SK-N-SH (cell line): ENCODE data around the gene NHLH1. TPM values are rescaled to one million over a fixed set of nuclear protein-coding genes. Genes with fewer than 3 reads are reported as not detected.

Experiments used
- CTCF ChIA-PET: fragments of 300-600, 350-600 bp; formaldehyde crosslinking; extraction: SDS; loops from one replicate; lab custom pipeline; 2021; lab: Yijun Ruan, JAX
- POLR2A ChIA-PET: fragments of 350-600 bp; sonication (Branson Sonifier 250); formaldehyde crosslinking; extraction: SDS; loops from one replicate; lab custom pipeline; 2020; ENCODE audit warnings: antibody characterized with exemption, inconsistent platforms; lab: Yijun Ruan, JAX
- DNase-seq: peaks from one replicate; pipeline ENCODE4 v3.0.0; 2012
- H2AFZ ChIP-seq: fragments of 200-600 bp; sonication (generic); 2 replicates; pipeline ENCODE4 v1.8.1; 2016; ENCODE audit warnings: antibody characterized with exemption, mild to moderate bottlenecking, low read depth
- H3F3A ChIP-seq: fragments of 200-600 bp; sonication (generic); replicated peaks from 2 replicates; pipeline ENCODE3; 2016; ENCODE audit warnings: antibody characterized with exemption, mild to moderate bottlenecking; ENCODE audit not compliant: insufficient read depth
- H3K27ac ChIP-seq, 2 experiments: fragments of 200-500 bp in 1 of 2; fragments of 200-600 bp in 1 of 2; sonication (Bioruptor generic) in 1 of 2; sonication (generic), shearing (Covaris generic) in 1 of 2; 2 replicates each; pipeline versions ENCODE4 v1.5.1 to v1.6.1; 2014 to 2016; ENCODE audit warnings: low read depth in 2 of 2, inconsistent platforms in 1 of 2, low read length in 1 of 2, mild to moderate bottlenecking in 1 of 2, mixed read lengths in 1 of 2
- H3K27me3 ChIP-seq: fragments of 200-600 bp; sonication (generic), shearing (Covaris generic); 2 replicates; pipeline ENCODE4 v1.6.1; 2016; ENCODE audit warnings: mixed run types; ENCODE audit not compliant: insufficient read depth
- H3K36me3 ChIP-seq, 2 experiments: fragments of 200-500 bp in 1 of 2; fragments of 200-600 bp in 1 of 2; sonication (Bioruptor generic) in 1 of 2; sonication (generic) in 1 of 2; replicated peaks in 1 of 2; 2 replicates each; pipeline versions ENCODE3 to v1.5.1; 2014 to 2016; ENCODE audit warnings: low read length in 1 of 2, mild to moderate bottlenecking in 1 of 2; ENCODE audit not compliant: insufficient read depth in 2 of 2, control insufficient read depth in 1 of 2
- H3K4me1 ChIP-seq, 2 experiments: fragments of 200-500 bp in 1 of 2; fragments of 200-600 bp in 1 of 2; sonication (Bioruptor generic) in 1 of 2; sonication (generic), shearing (Covaris generic) in 1 of 2; 2 replicates each; pipeline versions ENCODE4 v1.5.1 to v1.6.1; 2014 to 2016; ENCODE audit warnings: low read depth in 1 of 2, low read length in 1 of 2, mixed run types in 1 of 2; ENCODE audit not compliant: insufficient read depth in 2 of 2, control insufficient read depth in 1 of 2
- H3K4me2 ChIP-seq: fragments of 200-600 bp; sonication (generic), shearing (Covaris generic); 2 replicates; pipeline ENCODE4 v1.6.1; 2017; ENCODE audit warnings: mixed run types
- H3K4me3 ChIP-seq, 2 experiments: fragments of 200-500 bp in 1 of 2; fragments of 200-600 bp in 1 of 2; sonication (Bioruptor generic) in 1 of 2; sonication (generic), shearing (Covaris generic) in 1 of 2; 2 replicates each; pipeline versions ENCODE4 v1.5.1 to v1.8.1; 2014 to 2016; ENCODE audit warnings: low read depth in 2 of 2, inconsistent platforms in 1 of 2, low read length in 1 of 2, mild to moderate bottlenecking in 1 of 2, mixed read lengths in 1 of 2, moderate library complexity in 1 of 2
- H3K79me2 ChIP-seq: fragments of 200-600 bp; sonication (generic); 2 replicates; pipeline ENCODE4 v1.8.1; 2017; ENCODE audit warnings: mild to moderate bottlenecking; ENCODE audit not compliant: insufficient read depth
- H3K9ac ChIP-seq: fragments of 200-600 bp; sonication (generic); 2 replicates; pipeline ENCODE4 v1.6.1; 2017; ENCODE audit warnings: mixed run types
- H3K9me2 ChIP-seq: fragments of 200-600 bp; sonication (generic); 2 replicates; pipeline ENCODE4 v1.6.1; 2017; ENCODE audit warnings: mixed run types
- H3K9me3 ChIP-seq: fragments of 200-600 bp; sonication (generic); 2 replicates; pipeline ENCODE4 v1.6.1; 2017; ENCODE audit warnings: mixed run types, mild to moderate bottlenecking, moderate library complexity
- H4K20me1 ChIP-seq: fragments of 200-600 bp; sonication (generic); 2 replicates; pipeline ENCODE4 v1.6.1; 2017; ENCODE audit warnings: mild to moderate bottlenecking, mixed run types; ENCODE audit not compliant: insufficient read depth
- CHD2 ChIP-seq: fragments of 150-350 bp; IDR thresholded peaks from 2 replicates; pipeline ENCODE4 v1.6.1; 2018; ENCODE audit warnings: low read length; ENCODE audit not compliant: partially characterized antibody
- ELF1 ChIP-seq: IDR thresholded peaks from 2 replicates; pipeline ENCODE4 v1.4.0; 2012
- EP300 ChIP-seq, 2 experiments: IDR thresholded peaks; 2 replicates each; pipeline versions ENCODE4 v1.4.0 to v1.6.1; 2012; ENCODE audit warnings: borderline replicate concordance in 1 of 2, low read depth in 1 of 2, low read length in 1 of 2
- FOXM1 ChIP-seq: IDR thresholded peaks from 2 replicates; pipeline ENCODE4 v1.4.0; 2012; ENCODE audit warnings: low read depth, mild to moderate bottlenecking
- GABPA ChIP-seq: IDR thresholded peaks from 2 replicates; pipeline ENCODE4 v1.4.0; 2012; ENCODE audit warnings: low read depth, mild to moderate bottlenecking
- GATA2 ChIP-seq: sonication (generic); formaldehyde crosslinking; IDR thresholded peaks from 2 replicates; pipeline ENCODE4 v1.5.0; 2020; ENCODE audit warnings: mild to moderate bottlenecking, missing genetic modification reagents
- JUND ChIP-seq: IDR thresholded peaks from 2 replicates; pipeline ENCODE4 v1.4.0; 2012
- MXI1 ChIP-seq: IDR thresholded peaks from 2 replicates; pipeline ENCODE4 v1.6.1; 2012; ENCODE audit warnings: mild to moderate bottlenecking, low read depth, low read length, improper control_type of control experiment
- NFIC ChIP-seq: IDR thresholded peaks from 2 replicates; pipeline ENCODE4 v1.4.0; 2012; ENCODE audit warnings: borderline replicate concordance
- NRF1 ChIP-seq: IDR thresholded peaks from 2 replicates; pipeline ENCODE4 v1.6.1; 2012; ENCODE audit warnings: low read depth, mild to moderate bottlenecking, low read length
- POLR2AphosphoS5 ChIP-seq: IDR thresholded peaks from 2 replicates; pipeline ENCODE4 v1.6.1; 2012; ENCODE audit warnings: low read depth, low read length
- SIN3A ChIP-seq: IDR thresholded peaks from 2 replicates; pipeline ENCODE4 v1.6.1; 2012; ENCODE audit warnings: low read depth, mild to moderate bottlenecking, low read length, moderate library complexity, borderline replicate concordance
- TAF1 ChIP-seq: IDR thresholded peaks from 2 replicates; pipeline ENCODE4 v1.6.1; 2012; ENCODE audit warnings: low read depth, mild to moderate bottlenecking, low read length, moderate library complexity, borderline replicate concordance
- USF1 ChIP-seq: IDR thresholded peaks from 2 replicates; pipeline ENCODE4 v1.4.0; 2012; ENCODE audit warnings: low read depth, borderline replicate concordance
- YY1 ChIP-seq: IDR thresholded peaks from 2 replicates; pipeline ENCODE4 v1.4.0; 2012; ENCODE audit warnings: low read depth, mild to moderate bottlenecking
- WGBS: methylation state at CpG from one replicate; pipeline ENCODE4 v1.1.6; 2017; ENCODE audit warnings: low lambda C conversion rate; 5-methylcytosine and 5-hydroxymethylcytosine counted together
- polyA plus RNA-seq, 3 experiments: library from polyadenylated mRNA; depleted of rRNA; stranded (reverse); fragments of >200 nt; gene quantifications; 2 replicates each; pipeline ENCODE4 v1.2.3, GENCODE V29; 2012
- TF ChIP-seq, protein P1 (sequence below): fragments of 150-350 bp; IDR thresholded peaks from 2 replicates; pipeline ENCODE4 v1.6.1; 2017; ENCODE audit warnings: antibody characterized with exemption, low read length, low read depth, borderline replicate concordance
- TF ChIP-seq, protein P2 (sequence below): fragments of 150-350 bp; IDR thresholded peaks from 2 replicates; pipeline ENCODE4 v1.6.1; 2016; ENCODE audit warnings: mild to moderate bottlenecking, low read depth, low read length
- TF ChIP-seq, protein P3 (sequence below): IDR thresholded peaks from 2 replicates; pipeline ENCODE4 v1.4.0; 2012; ENCODE audit warnings: low read depth
- TF ChIP-seq, protein P4 (sequence below): IDR thresholded peaks from 2 replicates; pipeline ENCODE4 v1.4.0; 2012; ENCODE audit warnings: low read depth, borderline replicate concordance
- TF ChIP-seq, protein P5 (sequence below): IDR thresholded peaks from 2 replicates; pipeline ENCODE4; 2012

NHLH1 gene
- polyA plus RNA-seq, 1 of the 3 experiments (the other 2 are of a cell fraction): 0.18 TPM

GRCh38 chr1:160342953-160343869 lies 23.7 kb upstream of the NHLH1 start, which contains the start of the genes COPA and NCSTN:
Gene COPA, minus strand, starts transcription at chr1:160343250. Its CDS starts 80 bp downstream, at chr1:160343170.
Gene NCSTN, plus strand, starts transcription at chr1:160343383. Its CDS starts 14 bp downstream, at chr1:160343397.
- TF ChIP-seq, protein P1, sequence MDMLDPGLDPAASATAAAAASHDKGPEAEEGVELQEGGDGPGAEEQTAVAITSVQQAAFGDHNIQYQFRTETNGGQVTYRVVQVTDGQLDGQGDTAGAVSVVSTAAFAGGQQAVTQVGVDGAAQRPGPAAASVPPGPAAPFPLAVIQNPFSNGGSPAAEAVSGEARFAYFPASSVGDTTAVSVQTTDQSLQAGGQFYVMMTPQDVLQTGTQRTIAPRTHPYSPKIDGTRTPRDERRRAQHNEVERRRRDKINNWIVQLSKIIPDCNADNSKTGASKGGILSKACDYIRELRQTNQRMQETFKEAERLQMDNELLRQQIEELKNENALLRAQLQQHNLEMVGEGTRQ: no peak
- TF ChIP-seq SIN3A (peak; percentile 86), MXI1 (peak; percentile 75), POLR2AphosphoS5 (peak; percentile 95), NFIC (no peak), NRF1 (no peak), EP300 (IDR thresholded peaks at IDR 0.05; ENCODE audit: borderline replicate concordance in 1 of 2, low read depth in 1 of 2, low read length in 1 of 2) (0 out of 4 replicates have a peak, but pooled peaks of 1 of the 2 experiments have one; percentile 23), USF1 (no peak), JUND (no peak), TAF1 (peak; percentile 95), ELF1 (peak; percentile 93), GABPA (peak; percentile 93), YY1 (peak; percentile 95), CHD2 (peak; percentile 20), GATA2 (CRISPR knock-in tag) (no peak), FOXM1 (no peak)
- TF ChIP-seq, protein P2, sequence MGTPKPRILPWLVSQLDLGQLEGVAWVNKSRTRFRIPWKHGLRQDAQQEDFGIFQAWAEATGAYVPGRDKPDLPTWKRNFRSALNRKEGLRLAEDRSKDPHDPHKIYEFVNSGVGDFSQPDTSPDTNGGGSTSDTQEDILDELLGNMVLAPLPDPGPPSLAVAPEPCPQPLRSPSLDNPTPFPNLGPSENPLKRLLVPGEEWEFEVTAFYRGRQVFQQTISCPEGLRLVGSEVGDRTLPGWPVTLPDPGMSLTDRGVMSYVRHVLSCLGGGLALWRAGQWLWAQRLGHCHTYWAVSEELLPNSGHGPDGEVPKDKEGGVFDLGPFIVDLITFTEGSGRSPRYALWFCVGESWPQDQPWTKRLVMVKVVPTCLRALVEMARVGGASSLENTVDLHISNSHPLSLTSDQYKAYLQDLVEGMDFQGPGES: no peak
- TF ChIP-seq, protein P3, sequence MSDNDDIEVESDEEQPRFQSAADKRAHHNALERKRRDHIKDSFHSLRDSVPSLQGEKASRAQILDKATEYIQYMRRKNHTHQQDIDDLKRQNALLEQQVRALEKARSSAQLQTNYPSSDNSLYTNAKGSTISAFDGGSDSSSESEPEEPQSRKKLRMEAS: peak; percentile 60; the same call in 1 of the 2 replicates
- TF ChIP-seq, protein P4, sequence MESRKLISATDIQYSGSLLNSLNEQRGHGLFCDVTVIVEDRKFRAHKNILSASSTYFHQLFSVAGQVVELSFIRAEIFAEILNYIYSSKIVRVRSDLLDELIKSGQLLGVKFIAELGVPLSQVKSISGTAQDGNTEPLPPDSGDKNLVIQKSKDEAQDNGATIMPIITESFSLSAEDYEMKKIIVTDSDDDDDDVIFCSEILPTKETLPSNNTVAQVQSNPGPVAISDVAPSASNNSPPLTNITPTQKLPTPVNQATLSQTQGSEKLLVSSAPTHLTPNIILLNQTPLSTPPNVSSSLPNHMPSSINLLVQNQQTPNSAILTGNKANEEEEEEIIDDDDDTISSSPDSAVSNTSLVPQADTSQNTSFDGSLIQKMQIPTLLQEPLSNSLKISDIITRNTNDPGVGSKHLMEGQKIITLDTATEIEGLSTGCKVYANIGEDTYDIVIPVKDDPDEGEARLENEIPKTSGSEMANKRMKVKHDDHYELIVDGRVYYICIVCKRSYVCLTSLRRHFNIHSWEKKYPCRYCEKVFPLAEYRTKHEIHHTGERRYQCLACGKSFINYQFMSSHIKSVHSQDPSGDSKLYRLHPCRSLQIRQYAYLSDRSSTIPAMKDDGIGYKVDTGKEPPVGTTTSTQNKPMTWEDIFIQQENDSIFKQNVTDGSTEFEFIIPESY: peak; percentile 19; the same call in 1 of the 2 replicates
- TF ChIP-seq, protein P5, sequence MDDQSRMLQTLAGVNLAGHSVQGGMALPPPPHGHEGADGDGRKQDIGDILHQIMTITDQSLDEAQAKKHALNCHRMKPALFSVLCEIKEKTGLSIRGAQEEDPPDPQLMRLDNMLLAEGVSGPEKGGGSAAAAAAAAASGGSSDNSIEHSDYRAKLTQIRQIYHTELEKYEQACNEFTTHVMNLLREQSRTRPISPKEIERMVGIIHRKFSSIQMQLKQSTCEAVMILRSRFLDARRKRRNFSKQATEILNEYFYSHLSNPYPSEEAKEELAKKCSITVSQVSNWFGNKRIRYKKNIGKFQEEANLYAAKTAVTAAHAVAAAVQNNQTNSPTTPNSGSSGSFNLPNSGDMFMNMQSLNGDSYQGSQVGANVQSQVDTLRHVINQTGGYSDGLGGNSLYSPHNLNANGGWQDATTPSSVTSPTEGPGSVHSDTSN: peak; percentile 39; the same call in 1 of the 2 replicates
- POLR2A ChIA-PET: interaction anchor here (0.9 kb wide), 1 partner anchor 81 kb away, joined by 3 read pairs; the partner anchor contains the start of gene DCAF8
- peaks cover 5 to 15% of the 10 kb centered on the region in 2 experiments; a peak in 2 of 4 replicates for H3K4me1 ChIP-seq
- H3K27ac ChIP-seq: peak within 1 kb of the TSS; percentile 89
- H3K79me2 ChIP-seq: peaks cover 81% of the 10 kb centered on the region
- no peaks in the 10 kb centered on the region for H3F3A ChIP-seq
- DNase-seq: peak; percentile 90
- H3K9me2 ChIP-seq: no peaks in the 10 kb centered on the region
- H3K4me2 ChIP-seq: peak within 1 kb of the TSS; percentile 83
- H3K9me3 ChIP-seq: no peaks in the 10 kb centered on the region
- H4K20me1 ChIP-seq: peaks cover 37% of the 10 kb centered on the region
- peak within 1 kb of the TSS; percentile 93 for H2AFZ ChIP-seq
- CTCF ChIA-PET: interaction anchor here (4.5 kb wide), 1 partner anchor 34 kb away, joined by 20 read pairs; no protein-coding TSS in a partner anchor
- H3K27me3 ChIP-seq: no peaks in the 10 kb centered on the region
- peak within 1 kb of the TSS; percentile 94 to 98 for H3K4me3 ChIP-seq
- under 1% methylated on average over 56 of the region's 58 CpGs for WGBS
- peaks cover 39 to 45% of the 10 kb centered on the region in 2 experiments for H3K36me3 ChIP-seq
- peak within 1 kb of the TSS; percentile 98 for H3K9ac ChIP-seq
